GM21825 (cell line): ENCODE results near the gene DBNDD1.
"Not testable (repeated sequence)": the region's sequence is repeated elsewhere in the genome, so short reads cannot be mapped to it uniquely, and the experiment has no call there.

Experiments
- ATAC-seq: cut with Tn5 transposase; IDR thresholded peaks from one replicate; pipeline ENCODE4 v1.9.1; 2021; ENCODE audit warnings: mild to moderate bottlenecking, moderate library complexity; ENCODE audit not compliant: unreplicated experiment

DBNDD1 gene, protein sequence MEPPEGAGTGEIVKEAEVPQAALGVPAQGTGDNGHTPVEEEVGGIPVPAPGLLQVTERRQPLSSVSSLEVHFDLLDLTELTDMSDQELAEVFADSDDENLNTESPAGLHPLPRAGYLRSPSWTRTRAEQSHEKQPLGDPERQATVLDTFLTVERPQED

GRCh38 chr16:90018652-90019542 lies at the start of gene DBNDD1:
TSS of gene DBNDD1 (minus strand) at chr16:90019456. CDS start at chr16:90019341, 115 bp downstream.
- no peak for ATAC-seq

- ATAC-seq = no peak
Observed at GRCh38 chr16:90061437-90061836, 42.2 kb upstream of the DBNDD1 start.

- no peak for ATAC-seq
Observed at GRCh38 chr16:90057738-90058173, 38.5 kb upstream of the DBNDD1 start.

DNA sequence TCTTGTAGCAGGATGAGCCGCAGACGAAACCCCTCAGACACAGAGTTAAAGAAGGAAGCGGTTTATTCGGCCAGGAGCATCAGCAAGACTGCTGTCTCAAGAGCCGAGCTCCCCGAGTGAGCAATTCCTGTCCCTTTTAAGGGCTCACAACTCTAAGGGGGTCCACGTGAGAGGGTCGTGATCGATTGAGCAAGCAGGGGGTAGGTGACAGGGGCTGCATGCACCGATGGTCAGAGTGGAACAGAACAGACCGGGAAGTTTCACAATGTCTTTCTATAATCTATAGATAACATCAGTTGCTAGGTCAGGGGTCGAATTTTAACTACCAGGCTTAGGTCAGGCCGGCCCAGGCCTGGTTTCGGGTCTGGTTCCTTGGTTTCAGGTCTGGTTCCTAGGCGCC lies 37.3 kb upstream of the DBNDD1 start:
- not testable (repeated sequence) for ATAC-seq

DNA sequence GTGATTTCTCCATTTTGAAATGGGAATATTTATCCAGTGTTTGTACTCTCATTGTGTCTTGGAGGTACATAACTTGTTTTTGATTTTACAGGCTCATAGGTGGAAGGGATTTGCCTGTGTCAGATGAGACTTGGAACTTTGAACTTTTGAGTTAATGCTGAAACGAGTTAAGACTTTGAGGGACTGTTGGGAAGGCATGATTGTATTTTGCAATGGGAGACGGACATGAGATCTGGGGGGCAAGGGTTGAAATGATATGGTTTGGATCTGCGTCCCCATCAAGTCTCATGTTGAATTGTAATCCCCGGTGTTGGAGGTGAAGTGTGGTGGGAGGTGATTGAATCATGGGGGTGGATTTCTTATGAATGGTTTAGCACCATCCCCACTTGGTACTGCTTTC lies 36.1 kb upstream of the DBNDD1 start:
- ATAC-seq = no peak

GRCh38 chr16:90054554-90054953 lies 35.3 kb upstream of the DBNDD1 start:
- ATAC-seq = no peak

DNA sequence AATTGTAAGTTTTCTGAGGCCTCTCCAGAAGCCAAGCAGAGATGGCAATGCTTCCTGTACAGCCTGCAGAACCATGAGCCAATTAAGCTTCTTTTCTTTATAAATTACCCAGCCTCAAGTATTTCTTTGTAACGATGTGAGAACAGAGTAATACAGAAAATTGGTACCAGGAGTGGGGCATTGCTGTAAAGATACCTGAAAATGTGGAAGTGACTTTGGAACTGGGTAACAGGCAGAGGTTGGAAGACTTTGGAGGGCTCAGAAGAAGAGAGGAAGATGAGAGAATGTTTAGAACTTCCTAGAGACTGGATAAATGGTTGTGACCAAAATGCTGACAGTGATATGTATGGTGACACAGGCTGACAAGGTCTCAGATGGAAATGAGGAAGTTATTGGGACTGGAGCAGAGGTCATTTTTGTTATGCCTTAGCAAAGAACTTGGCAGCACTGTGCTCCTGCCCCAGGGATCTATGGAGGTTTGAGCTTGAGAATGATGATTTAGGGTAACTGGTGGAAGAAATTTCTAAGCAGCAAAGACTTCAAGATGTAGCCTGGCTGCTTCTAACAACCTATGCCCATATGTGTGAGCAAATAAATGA lies 34.7 kb upstream of the DBNDD1 start:
- ATAC-seq = no peak

DNA sequence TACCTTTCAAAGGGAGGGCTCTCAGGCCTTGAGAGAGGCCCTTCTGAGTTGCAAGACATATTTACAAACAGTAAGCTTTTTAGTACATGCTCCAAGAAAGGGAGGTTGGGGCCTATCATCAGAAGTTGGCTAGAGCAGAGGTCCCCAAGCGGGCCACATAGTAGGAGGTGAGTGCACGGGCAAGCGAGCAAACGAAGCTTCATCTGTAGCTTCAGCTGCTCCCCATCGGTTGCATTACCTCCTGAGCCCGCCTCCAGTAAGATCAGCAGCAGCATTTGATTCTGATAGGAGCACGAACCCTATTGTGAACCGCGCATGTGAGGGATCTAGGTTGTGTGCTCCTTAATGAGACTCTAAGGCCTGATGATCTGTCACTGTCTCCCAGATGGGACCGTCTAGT lies 31.7 kb upstream of the DBNDD1 start:
- ATAC-seq = no peak

GRCh38 chr16:90048737-90049330 lies 29.6 kb upstream of the DBNDD1 start:
- ATAC-seq = no peak

DNA sequence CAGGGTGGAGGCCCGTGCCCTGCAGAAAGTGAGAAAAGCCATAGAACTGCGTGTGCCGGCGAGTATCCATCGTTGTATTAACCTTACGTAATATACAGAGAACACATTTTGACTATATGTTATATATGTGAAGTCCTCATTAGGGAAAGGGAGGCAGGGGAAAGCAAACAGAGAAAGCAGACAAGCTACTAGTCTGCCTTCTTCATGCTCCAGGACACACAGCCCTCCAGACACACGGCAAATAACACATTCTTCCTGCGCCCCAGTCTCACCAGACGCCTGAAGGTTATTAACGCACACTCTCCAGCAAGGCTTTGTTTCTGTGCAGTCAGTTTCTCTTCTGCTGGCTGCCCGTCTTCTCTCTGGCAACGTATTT lies 29.1 kb upstream of the DBNDD1 start:
- ATAC-seq = no peak

- no peak for ATAC-seq
Observed at GRCh38 chr16:90047714-90048346, 28.6 kb upstream of the DBNDD1 start.

DNA sequence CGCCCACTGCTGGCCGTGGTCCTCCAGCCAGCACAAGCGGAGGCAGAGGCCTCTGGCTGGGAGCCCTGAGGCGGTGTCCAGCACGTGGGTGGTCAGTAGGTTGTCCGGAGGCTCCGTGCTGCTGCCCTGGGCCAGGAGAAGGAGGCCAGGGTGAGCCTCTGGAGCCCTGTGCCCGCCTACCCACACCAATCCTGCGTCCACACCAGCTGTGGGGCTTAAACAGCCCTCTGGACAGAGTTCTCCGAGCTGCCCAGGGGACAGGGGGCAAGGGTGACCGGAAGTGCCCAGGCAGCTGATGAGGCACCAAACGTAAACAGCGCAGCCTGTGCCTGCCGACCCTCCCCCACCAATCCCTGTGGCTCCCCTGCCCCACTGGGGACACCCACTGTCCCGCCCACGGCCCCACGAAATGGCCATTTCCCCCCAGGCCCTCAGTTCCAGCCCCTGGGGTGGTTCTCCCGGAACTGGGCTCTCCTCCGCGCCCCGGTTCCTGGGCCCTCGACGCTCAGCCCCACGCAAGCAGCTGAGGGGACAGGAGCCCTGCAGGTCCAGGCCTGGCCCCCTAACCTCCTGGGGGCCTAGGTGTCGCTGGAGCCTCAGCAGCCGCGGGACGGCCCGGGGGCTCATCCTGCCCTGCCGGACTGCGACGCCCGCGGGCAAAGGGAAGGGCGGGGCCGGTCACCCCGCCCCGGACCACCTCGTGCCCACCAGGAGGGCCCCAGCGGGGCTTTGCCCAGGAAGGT lies 27.9 kb upstream of the DBNDD1 start:
- no peak for ATAC-seq

GRCh38 chr16:90046122-90046970 lies 27.1 kb upstream of the DBNDD1 start:
- no peak for ATAC-seq

- no peak for ATAC-seq
Observed at GRCh38 chr16:90044111-90044551, 24.9 kb upstream of the DBNDD1 start.

DNA sequence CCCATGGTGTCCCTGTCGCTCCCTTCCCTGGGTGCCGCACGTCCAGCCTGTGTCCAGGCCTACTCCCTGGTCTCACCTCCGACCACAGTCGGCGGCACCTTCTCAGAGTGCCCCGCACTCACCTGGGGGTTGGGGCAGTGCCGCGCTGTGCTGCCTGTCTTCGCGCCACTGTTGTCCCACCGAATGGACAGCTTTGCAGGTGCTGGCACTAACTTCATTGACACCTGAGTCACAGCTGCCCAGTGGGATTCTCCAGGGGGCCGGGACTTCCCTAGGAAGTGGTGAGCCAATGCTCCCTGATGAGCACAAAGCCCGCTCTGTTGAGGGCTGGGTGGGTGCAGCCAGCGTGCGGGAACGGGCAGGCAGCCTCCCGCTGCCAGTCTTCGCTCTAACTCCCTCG lies 24.3 kb upstream of the DBNDD1 start:
- no peak for ATAC-seq

- ATAC-seq = no peak
Observed at GRCh38 chr16:90042946-90043514, 23.8 kb upstream of the DBNDD1 start.

DNA sequence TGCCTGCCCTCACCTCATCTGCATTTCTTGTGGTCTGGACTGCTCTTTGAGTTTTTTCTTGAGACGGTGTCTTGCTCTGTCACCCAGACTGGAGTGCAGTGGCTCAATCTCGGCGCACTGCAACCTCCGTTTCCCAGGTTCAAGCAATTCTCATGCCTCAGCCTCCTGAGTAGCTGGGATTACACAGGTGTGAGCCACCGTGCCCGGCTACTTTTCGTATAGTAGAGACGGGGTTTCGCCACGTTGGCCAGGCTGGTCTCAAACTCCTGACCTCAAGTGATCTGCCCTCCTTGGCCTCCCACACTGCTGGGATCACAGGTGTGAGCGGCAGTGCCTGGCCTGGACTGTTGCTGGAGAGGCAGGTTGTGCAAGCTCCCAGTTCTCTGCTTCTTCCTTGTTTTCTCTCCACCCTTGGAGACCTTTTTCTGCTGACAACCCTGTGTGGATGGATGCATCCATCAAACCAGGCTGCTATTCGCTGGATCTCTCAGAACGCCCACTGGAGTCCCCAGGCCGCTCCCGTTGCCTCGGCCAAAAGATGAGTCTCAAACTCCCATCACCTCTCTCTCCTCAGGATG lies 22.7 kb upstream of the DBNDD1 start:
- ATAC-seq = no peak

DNA sequence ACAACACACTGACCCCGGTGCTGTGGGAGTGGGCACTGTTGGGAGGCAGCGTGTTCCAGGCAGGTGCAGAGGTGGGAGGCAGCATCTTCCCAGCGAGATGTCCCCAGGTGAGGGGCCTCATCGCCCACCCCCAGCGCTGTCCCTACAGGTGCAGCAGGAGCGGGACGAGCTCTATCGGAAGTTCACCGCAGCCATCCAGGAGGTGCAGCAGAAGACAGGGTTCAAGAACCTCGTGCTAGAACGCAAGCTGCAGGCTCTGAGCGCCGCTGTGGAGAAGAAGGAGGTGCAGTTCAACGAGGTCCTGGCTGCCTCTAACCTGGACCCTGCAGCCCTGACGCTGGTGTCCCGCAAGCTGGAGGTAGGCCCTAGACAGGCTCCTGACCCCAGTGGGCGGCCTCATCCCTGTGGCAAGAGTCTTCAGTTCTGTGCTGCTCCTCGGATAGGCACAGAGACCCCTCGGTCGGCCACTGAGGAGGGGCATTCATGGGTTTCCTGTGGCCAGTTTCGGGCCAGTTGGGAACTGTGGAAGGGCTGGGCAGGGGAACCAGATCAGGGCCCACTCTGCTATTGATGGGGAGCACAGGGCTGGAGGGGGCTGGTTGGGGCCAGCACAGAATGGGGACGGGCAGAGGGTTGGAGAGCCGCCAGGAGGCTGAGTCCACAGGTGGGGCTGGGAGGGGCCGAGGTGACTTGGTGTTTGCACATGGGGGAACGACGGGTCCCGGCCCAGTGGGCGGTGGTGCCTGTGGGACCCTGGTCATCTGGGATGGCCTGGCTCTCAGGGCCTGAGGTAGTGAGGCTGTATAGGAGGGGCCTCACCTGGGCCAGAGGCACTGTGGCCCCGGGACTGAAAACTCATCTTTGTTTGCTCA lies 21.1 kb upstream of the DBNDD1 start:
- no peak for ATAC-seq
